Skin epidermis (tissue), 12 donors: ENCODE results near the gene PRSS21.

ENCODE experiments used
- H3K27ac ChIP-seq, 21 experiments: fragments of 200-600 bp; sonication (generic) in 11 of 21; one replicate each; pipeline ENCODE4 v1.5.0; 2020; ENCODE audit warnings: mild to moderate bottlenecking in 3 of 21, inconsistent platforms in 2 of 21, moderate library complexity in 2 of 21
- H3K4me3 ChIP-seq, 7 experiments: fragments of 200-600 bp; sonication (generic) in 2 of 7; one replicate each; pipeline ENCODE4 v1.5.0; 2020; ENCODE audit warnings: inconsistent platforms in 2 of 7, mild to moderate bottlenecking in 2 of 7, moderate library complexity in 1 of 7

The PRSS21 gene

GRCh38 chr16:2799859-2800226 is 17.2 kb upstream of the PRSS21 start:
- Histone ChIP-seq H3K4me3 (no peak overlapping the region), H3K27ac (no peak overlapping the region)

GRCh38 chr16:2803545-2804195 is 13.4 kb upstream of the PRSS21 start:
- Histone ChIP-seq H3K27ac (no peak overlapping the region), H3K4me3 (no peak overlapping the region)

GRCh38 chr16:2804728-2805127 is 12.3 kb upstream of the PRSS21 start:
- Histone ChIP-seq H3K4me3 (no peak overlapping the region), H3K27ac (no peak overlapping the region)

- Histone ChIP-seq H3K4me3 (no peak overlapping the region), H3K27ac (no peak overlapping the region)
These were observed 10.8 kb upstream of the PRSS21 start for GRCh38 chr16:2806286-2806685.

- H3K4me3 ChIP-seq = no peak overlapping the region
- no peak overlapping the region for H3K27ac ChIP-seq
These were observed 8.9 kb upstream of the PRSS21 start for GRCh38 chr16:2808181-2808580.

GRCh38 chr16:2809149-2809760 is 7.8 kb upstream of the PRSS21 start:
- no peak overlapping the region for H3K27ac ChIP-seq
- no peak overlapping the region for H3K4me3 ChIP-seq

GRCh38 chr16:2810651-2811050 is 6.4 kb upstream of the PRSS21 start:
- no peak overlapping the region for H3K27ac ChIP-seq
- H3K4me3 ChIP-seq = no peak overlapping the region

- Histone ChIP-seq H3K27ac (peak overlapping the region in 2 of 21 experiments; percentile 5 to 30), H3K4me3 (no peak overlapping the region)
These were observed 5.2 kb upstream of the PRSS21 start for GRCh38 chr16:2811703-2812471.

GRCh38 chr16:2813771-2814221 is 3.2 kb upstream of the PRSS21 start:
- H3K4me3 ChIP-seq = no peak overlapping the region
- no peak overlapping the region for H3K27ac ChIP-seq

- no peak overlapping the region for H3K27ac ChIP-seq
- H3K4me3 ChIP-seq = no peak overlapping the region
These were observed 2.3 kb upstream of the PRSS21 start for GRCh38 chr16:2814551-2815298.

GRCh38 chr16:2815299-2815771 is 1.7 kb upstream of the PRSS21 start:
- Histone ChIP-seq H3K27ac (no peak overlapping the region), H3K4me3 (no peak overlapping the region)

- Histone ChIP-seq H3K4me3 (peak overlapping the region in 3 of 7 experiments; percentile 2 to 7 (median 3)), H3K27ac (no peak overlapping the region)
These were observed 569 bp downstream of the PRSS21 start for GRCh38 chr16:2817340-2818271.

GRCh38 chr16:2818272-2818876 is 1.3 kb downstream of the PRSS21 start:
- Histone ChIP-seq H3K4me3 (no peak overlapping the region), H3K27ac (no peak overlapping the region)

GRCh38 chr16:2819179-2819938 is 2.3 kb downstream of the PRSS21 start:
- Histone ChIP-seq H3K4me3 (no peak overlapping the region), H3K27ac (no peak overlapping the region)

GRCh38 chr16:2819939-2820835 is 3.1 kb downstream of the PRSS21 start:
- Histone ChIP-seq H3K4me3 (no peak overlapping the region), H3K27ac (no peak overlapping the region)

GRCh38 chr16:2820836-2821486 is 3.9 kb downstream of the PRSS21 start:
- H3K4me3 ChIP-seq = no peak overlapping the region
- no peak overlapping the region for H3K27ac ChIP-seq
